GM21515 (cell line): ENCODE measurements around the gene RPGR.
A peak's percentile ranks its signal among the peaks of the same experiment; 100 is the strongest.

Experiments used
- ATAC-seq: cut with Tn5 transposase; IDR thresholded peaks from one replicate; pipeline ENCODE4 v1.9.1; 2021; ENCODE audit not compliant: unreplicated experiment

RPGR gene, protein sequence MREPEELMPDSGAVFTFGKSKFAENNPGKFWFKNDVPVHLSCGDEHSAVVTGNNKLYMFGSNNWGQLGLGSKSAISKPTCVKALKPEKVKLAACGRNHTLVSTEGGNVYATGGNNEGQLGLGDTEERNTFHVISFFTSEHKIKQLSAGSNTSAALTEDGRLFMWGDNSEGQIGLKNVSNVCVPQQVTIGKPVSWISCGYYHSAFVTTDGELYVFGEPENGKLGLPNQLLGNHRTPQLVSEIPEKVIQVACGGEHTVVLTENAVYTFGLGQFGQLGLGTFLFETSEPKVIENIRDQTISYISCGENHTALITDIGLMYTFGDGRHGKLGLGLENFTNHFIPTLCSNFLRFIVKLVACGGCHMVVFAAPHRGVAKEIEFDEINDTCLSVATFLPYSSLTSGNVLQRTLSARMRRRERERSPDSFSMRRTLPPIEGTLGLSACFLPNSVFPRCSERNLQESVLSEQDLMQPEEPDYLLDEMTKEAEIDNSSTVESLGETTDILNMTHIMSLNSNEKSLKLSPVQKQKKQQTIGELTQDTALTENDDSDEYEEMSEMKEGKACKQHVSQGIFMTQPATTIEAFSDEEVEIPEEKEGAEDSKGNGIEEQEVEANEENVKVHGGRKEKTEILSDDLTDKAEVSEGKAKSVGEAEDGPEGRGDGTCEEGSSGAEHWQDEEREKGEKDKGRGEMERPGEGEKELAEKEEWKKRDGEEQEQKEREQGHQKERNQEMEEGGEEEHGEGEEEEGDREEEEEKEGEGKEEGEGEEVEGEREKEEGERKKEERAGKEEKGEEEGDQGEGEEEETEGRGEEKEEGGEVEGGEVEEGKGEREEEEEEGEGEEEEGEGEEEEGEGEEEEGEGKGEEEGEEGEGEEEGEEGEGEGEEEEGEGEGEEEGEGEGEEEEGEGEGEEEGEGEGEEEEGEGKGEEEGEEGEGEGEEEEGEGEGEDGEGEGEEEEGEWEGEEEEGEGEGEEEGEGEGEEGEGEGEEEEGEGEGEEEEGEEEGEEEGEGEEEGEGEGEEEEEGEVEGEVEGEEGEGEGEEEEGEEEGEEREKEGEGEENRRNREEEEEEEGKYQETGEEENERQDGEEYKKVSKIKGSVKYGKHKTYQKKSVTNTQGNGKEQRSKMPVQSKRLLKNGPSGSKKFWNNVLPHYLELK

DNA sequence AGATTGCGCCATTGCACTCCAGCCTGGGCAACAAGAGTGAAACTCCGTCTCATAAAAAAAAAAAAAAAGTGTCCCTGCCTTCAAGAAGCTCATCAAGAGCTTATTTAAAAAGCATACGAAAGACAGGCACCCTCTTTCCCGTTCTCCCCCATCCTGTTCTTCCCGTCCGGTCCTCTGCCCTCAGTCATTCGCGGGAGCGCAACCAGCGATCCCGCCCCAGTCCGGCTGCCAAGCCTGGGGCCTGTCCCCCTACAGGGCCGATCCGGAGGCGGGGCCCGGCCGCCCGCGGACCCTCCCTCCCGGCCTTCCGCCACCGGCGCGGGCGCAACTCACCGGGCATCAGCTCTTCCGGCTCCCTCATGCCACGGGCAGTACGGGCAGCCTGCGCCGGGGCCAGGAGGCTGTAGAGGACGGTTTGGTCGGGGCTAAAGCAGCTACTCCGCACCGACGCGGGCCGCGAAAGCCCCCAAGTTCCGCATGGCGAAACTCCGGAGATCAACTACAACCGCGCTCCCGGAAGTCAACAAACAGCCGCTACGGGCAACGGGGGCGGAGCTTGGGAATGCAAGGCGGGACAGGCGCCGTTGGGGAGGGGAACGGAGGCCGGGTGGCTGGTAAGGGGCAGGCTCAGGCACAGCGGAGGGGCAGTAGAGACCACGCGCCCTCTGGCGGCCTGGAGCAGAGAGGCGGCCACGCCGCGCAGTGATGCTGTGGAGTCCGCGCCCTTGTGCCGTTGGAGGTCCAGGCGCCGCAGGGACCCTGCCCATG lies at the start of gene RPGR:
Gene RPGR, minus strand, starts transcription at position 503 of the 768 bp plus-strand sequence. Its CDS starts 142 bp downstream, at position 361.
- ATAC-seq = peak; percentile 96

GRCh38 chrX:38376747-38377146 lies 49.4 kb upstream of the RPGR start:
- no peak for ATAC-seq

DNA sequence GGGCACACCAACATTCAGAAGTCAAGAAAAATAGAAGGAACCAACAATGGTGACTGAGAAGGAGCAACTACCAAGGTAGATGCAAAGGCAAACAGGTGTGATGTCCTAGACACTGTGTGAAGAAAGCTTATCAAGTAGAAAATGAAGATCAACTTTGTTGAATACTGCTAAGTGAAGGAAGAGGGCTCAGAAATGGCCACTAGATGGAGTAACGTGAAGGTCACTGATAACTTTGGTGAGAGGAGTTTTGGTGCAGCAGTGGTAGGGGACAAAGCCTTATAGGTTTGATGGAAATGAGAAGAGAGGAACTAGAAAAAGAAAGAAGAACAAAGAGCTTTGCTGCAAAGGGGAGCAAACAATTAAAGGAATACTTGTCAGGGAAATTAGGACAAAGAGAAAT lies 48.6 kb upstream of the RPGR start:
- ATAC-seq = no peak

- no peak for ATAC-seq
These were observed 47.1 kb upstream of the RPGR start for GRCh38 chrX:38374431-38374830.

DNA sequence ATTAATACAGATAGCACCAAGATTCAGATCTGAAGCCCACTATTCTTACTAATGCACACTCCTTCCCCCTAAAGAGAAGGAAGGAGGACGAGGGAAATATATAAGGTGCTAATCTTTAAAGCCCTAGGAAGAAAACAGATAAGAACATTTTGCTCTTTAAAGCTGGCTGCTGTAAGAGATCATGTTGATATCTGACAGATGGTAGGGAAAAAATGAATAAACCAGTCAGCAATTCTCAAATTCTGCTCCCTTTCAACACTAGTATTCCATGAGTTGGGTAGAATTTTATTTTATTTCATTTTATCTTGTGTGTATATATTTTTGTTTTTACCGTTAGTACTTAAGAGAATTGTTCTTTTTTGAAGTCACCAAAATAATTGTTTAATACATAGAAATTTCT lies 44.3 kb upstream of the RPGR start:
- no peak for ATAC-seq

GRCh38 chrX:38368774-38369173 lies 41.5 kb upstream of the RPGR start:
- ATAC-seq = no peak

- ATAC-seq = no peak
These were observed 38.6 kb upstream of the RPGR start for GRCh38 chrX:38365954-38366353.

- ATAC-seq = no peak
These were observed 35.7 kb upstream of the RPGR start for GRCh38 chrX:38363046-38363445.

DNA sequence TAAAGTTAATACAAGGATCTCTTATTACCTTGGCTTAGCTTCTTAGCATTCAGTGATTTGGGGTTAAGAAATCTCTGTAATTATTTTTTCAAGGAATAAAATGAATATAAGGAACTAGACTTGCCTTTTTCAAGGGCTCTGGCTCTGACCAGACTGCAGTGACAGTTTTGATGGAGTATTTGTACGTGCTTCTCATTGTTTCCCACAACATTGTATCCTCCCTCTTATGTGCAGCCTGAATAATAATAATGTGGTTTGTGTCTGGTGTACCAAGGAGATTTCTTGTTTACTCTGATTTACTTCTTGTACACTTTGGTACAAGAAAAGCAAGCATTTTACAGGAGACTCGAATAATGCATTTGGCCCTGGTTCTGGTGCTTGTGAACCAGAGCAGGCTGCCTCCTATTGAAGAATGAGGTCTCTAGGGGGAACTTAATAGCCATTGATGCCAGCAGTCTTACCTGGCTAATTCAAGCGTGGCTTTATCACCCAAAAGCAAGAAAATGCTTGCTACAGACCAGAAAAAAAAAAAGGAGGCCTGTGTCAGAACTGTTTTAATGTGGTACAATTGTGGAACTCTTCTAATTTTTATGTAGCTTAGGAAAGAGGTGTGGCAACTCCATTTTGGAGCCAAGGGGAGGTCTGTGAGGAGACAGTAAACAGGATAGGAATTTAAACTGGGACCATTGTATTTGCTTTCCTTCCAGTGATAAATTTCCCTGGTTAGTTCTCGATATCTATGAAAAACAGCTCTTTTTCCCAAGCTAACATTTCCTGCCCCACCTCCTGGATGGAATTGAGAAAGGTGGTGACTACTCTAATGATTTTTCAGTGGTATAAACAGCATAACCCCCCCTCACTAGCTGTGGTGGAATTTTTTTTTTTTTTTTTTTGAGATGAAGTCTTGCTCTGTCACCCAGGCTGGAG lies 30.7 kb upstream of the RPGR start:
- no peak for ATAC-seq

DNA sequence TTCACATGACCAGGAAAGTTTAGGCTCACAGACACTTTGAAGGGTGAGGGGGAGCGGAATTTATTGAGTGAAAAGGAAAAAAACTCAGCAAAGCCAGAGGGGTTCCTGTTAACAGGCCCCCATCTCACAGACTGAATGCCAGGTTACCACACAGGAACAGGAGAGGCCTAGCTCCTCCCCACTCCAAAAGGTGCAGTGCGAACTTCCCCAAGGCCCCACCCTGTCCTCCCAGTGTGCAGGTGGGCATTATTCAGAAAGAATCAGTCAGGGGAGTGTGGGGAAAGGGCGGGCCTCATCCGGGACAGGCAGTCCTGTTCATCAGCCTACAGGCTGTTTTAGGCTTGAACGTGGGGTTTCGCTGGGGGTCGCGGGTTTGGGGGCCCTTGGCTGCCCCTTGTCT lies 29.1 kb upstream of the RPGR start:
- no peak for ATAC-seq

DNA sequence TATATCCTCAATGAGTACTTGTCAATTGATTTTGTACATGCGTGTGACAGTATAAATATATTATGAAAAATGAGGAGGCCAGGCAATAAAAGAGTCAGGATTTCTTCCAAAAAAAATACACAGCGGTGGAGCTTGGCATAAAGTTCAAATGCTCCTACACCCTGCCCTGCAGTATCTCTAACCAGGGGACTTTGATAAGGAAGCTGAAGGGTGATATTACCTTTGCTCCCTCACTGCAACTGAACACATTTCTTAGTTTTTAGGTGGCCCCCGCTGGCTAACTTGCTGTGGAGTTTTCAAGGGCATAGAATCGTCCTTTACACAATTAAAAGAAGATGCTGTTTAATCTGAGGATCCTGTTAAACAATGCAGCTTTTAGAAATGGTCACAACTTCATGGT lies 25.1 kb upstream of the RPGR start, which contains the start of gene OTC:
Gene OTC, plus strand, starts transcription at position 243 of the 400 bp plus-strand sequence. Its CDS starts 93 bp downstream, at position 336.
- ATAC-seq = no peak

- ATAC-seq = no peak
These were observed 24.0 kb upstream of the RPGR start for GRCh38 chrX:38351346-38351745.

- ATAC-seq = peak; percentile 56
These were observed 19.8 kb upstream of the RPGR start for GRCh38 chrX:38347136-38347535.

DNA sequence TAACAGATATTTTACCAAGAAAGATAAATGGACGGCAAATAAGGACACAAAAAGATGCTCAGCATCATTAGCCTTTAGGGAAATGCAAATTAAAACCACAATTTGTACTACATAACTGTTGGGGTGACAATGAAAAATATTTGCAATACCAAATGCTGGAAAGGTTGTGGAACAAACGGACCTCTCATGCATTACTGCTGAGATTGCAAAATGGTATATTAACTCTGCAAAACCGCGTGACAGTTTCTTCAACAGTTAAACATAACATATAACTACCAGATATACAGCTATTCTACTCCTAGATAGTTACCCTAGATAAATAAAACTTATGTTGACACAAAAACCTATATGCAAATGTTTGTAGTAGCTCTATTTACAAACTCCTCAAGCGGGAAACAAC lies 18.8 kb upstream of the RPGR start:
- no peak for ATAC-seq

DNA sequence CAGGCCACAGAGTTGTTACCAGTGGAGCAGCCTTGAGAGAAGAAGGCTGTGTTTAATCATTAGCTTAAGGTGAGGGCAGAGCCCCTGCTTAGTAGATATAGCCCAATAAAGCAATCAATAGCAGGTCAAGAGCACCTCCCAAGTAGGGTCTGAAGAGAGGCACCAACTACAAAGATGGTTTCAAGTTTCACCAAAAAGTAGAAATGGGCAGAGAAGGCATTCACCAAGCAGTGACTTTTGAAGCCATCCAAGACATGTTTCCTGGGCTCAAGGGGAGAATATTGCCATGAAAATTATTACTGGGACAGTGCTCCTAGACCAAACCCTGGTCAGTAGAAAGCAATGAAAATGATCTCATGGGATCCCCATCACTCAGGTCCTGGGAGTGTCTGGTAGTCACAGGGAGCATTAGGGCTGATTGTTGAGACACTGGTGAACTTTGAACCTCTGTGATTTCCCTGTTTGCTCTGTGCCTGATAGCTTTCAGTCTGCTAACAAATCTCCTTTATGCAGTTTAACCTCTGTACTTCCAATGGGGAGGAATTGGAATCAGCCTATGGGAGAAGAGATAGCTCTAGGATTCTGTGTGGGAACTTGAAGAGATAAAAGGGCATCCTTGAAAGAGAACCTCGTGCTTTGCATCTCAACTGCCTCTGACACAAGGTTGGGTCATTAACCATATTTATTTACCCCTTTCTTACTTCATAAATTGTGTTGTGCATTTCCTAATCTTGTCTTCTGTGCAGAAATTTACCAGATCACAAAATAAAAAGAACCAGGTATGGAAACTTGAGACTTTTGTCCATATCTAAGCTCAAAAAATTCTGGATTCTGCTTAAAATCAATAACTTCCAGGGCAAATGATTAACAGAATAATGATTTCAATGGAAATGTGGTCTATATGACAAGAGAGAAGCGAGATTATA lies 15.8 kb upstream of the RPGR start:
- ATAC-seq = no peak

DNA sequence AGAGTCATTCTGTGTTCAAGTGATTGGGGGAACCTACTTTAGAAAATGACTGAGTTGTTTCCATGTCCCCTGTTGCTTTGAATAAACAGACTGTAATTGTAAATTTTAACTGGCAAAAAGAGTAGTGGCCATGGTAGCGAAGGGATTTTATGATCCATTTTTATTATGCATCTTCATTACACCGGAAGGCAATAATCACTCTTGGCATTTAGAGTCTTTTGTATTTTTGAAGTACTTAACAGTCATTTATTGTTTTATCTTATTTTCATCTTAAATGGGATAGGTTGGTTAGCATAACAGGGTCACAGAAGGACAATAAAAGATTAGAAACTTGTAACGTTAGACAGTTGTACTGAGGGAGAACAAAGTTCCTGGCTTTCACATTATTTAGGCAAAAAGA lies 14.1 kb upstream of the RPGR start:
- ATAC-seq = no peak

DNA sequence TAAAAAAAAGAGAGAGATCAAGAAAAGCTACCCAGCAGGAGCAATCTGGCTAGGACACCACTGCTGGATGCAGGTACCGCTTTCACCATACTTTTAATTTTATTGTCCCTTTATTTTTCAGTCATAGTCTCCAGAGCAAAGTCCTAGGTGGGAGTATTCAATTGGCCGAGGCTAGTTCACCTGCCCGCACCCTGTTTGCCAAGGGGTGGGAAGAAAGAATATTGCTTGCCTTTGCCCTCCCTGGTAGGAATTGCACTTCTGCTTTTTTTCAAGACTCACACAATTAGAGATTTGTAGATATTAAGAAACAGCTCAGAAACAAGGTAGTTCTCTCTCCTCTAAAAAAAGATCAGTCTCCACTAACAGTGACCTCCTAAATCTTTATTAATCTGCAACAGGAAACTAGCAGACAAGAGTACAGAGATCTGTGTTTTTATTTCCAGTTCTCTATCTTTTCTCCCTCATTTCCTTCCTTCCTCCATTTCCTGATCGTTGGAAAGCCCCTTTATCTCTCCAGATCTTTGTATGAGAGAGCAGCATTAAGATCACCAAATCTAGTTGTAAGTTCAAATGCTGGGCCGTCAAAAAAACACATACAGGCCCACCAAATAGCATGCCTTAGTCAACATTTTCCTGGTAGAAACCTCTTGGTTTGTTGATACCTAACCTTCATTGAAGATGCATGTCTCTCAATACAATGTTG lies 9.4 kb upstream of the RPGR start:
- no peak for ATAC-seq

DNA sequence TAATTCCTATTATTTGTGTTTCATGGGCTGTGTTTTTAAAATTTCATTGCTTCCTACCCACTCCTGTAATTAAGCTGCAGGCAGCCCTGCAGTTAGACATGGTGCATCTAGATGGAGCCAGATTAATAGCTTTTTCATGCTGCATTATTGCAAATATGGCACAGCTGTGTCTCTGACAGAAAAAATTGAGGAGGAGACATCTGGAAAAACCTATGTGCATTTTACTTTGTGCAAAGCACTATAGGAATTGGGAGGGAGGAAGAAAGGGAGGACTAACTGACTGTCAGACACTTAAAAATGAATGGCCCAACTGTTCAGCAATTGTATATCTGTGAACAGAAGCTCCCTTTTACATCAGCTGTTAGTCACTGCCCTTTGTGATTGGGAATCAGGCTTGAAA lies 8.1 kb upstream of the RPGR start:
- ATAC-seq = no peak
